ENCODE data around the gene FKBP1B.
A peak's percentile ranks its signal among the peaks of the same experiment; 100 is the strongest.

- TF ChIP-seq CTCF (IDR thresholded peaks at IDR 0.05; ENCODE audit: extremely low read depth in 1 of 2, insufficient read depth in 1 of 2, low read depth in 1 of 2, low read length in 2 of 2) (no peak), EZH2 (IDR thresholded peaks at IDR 0.05; ENCODE audit: borderline replicate concordance, low read depth, low read length, severe bottlenecking) (no peak), POLR2A (IDR thresholded peaks at IDR 0.05; ENCODE audit: low read depth, low read length) (peak; percentile 1), POLR2AphosphoS5 (IDR thresholded peaks at IDR 0.05; ENCODE audit: insufficient read depth, low read depth, low read length) (no peak), MYC (IDR thresholded peaks at IDR 0.05; ENCODE audit: low read depth, low read length) (no peak)
Observed at GRCh38 chr2:24077879-24078278, 28.3 kb downstream of the FKBP1B start.
